GM12872 (cell line): ENCODE measurements around the gene KIAA1671.

ENCODE experiments used
- CTCF ChIP-seq: IDR thresholded peaks from 3 replicates; pipeline ENCODE4 v1.5.1; 2011; ENCODE audit warnings: low read depth, mild to moderate bottlenecking, low read length, moderate library complexity; ENCODE audit not compliant: insufficient read depth

KIAA1671 gene

GRCh38 chr22:25146906-25147641 is 194.6 kb downstream of the KIAA1671 start:
- no peak for TF ChIP-seq CTCF

DNA sequence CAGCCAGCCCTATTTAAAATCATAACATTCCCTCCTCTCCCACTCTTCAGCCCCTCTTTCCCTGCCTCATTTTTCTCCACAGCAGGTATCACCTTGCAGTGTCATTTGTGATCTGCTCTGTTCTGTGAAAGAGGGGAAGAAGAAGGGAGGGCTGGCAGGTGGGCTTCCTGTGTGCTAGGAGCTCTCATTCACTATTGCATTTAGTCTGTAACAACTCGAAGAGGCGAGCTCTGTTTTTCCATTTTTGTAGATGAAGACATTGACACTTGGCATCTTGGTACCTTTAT is 195.1 kb downstream of the KIAA1671 start:
- no peak for TF ChIP-seq CTCF

GRCh38 chr22:25148149-25148691 is 195.7 kb downstream of the KIAA1671 start:
- TF ChIP-seq CTCF, result no peak

GRCh38 chr22:25149014-25149413 is 196.5 kb downstream of the KIAA1671 start:
- TF ChIP-seq CTCF, result no peak

DNA sequence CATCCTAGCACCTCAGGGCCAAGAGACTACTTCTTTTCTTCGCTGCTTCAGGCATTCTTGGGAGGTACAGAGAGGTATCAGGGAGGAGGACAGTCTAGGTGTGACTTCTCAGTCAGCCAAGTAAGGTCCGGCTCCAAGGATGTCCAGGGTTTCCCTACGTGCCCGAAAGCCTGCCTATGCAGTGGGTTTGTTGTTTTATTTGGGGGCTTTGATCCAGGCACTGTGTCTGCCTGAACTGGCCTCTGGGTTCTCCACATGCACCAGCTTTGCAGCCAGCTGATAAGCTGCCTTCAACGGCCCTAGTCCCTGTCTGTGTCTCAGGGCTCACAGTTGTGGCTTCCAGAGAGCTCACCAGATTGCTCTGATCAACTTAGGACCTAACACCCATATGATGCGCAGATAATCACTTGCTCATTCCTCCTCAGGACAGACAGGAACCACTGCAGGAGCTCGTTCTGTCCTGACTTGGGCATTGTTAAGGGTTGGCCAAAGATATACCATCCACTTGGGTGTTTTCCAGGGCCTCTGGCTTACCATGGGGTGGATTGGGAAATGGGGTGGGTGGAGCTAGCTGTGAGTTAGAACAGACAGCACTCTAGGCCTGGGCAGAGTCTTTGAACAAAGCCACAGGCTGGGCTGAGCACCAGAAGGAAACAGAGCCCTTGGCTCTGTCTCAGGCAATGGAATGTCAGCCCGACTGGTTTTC is 201.6 kb downstream of the KIAA1671 start:
- no peak for TF ChIP-seq CTCF

DNA sequence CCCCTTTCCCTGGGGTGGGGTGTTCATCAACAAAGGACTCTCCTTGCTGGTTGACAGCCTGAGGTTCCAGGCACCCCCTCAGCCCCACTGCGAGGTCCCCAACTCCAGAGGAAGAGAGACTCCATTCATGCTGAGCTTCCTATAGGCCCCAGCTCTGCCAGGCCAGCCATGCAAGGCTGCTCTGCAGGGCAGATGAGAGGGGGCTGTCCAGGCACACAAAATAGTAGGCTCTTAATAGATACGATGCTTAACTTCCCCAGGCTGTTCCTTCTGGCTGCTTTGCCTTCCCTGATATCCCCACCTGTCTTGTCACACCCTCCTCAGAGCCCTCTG is 202.1 kb downstream of the KIAA1671 start:
- no peak for TF ChIP-seq CTCF

GRCh38 chr22:25156736-25157135 is 204.2 kb downstream of the KIAA1671 start:
- no peak for TF ChIP-seq CTCF
